Rectal smooth muscle tissue (tissue), 1 donor: Measurements from ENCODE around the gene KCNT2.
"Not testable (repeated sequence)": the region's sequence is repeated elsewhere in the genome, so short reads cannot be mapped to it uniquely, and the experiment has no call there.

Source experiments
- H3K27ac ChIP-seq: one replicate; pipeline ENCODE4 v1.7.0; 2013; ENCODE audit warnings: low read depth, low read length, inconsistent platforms
- H3K27me3 ChIP-seq: one replicate; pipeline ENCODE4 v1.7.0; 2013; ENCODE audit warnings: low read length; ENCODE audit not compliant: control insufficient read depth, insufficient read depth
- H3K36me3 ChIP-seq: one replicate; pipeline ENCODE4 v1.7.0; 2013; ENCODE audit warnings: low read length; ENCODE audit not compliant: control insufficient read depth, insufficient read depth
- H3K4me1 ChIP-seq: one replicate; pipeline ENCODE4 v1.7.0; 2013; ENCODE audit warnings: low read length; ENCODE audit not compliant: control insufficient read depth, insufficient read depth
- H3K4me3 ChIP-seq: one replicate; pipeline ENCODE4 v1.7.0; 2013; ENCODE audit warnings: low read length
- H3K9ac ChIP-seq: one replicate; pipeline ENCODE4 v1.7.0; 2013; ENCODE audit warnings: low read length

The KCNT2 gene

GRCh38 chr1:196312739-196313138 is 295.5 kb downstream of the KCNT2 start:
- Histone ChIP-seq H3K4me3 (no peak overlapping the region), H3K27ac (no peak overlapping the region), H3K36me3 (no peaks in the 10 kb centered on the region), H3K4me1 (no peaks in the 10 kb centered on the region), H3K27me3 (no peaks in the 10 kb centered on the region), H3K9ac (no peak overlapping the region)

- H3K27me3 ChIP-seq = no peaks in the 10 kb centered on the region
Measured at GRCh38 chr1:196309386-196309785, 298.9 kb downstream of the KCNT2 start.

GRCh38 chr1:196308176-196308575 is 300.1 kb downstream of the KCNT2 start:
- H3K27ac ChIP-seq = no peak overlapping the region
- no peak overlapping the region for H3K9ac ChIP-seq
- no peaks in the 10 kb centered on the region for H3K4me1 ChIP-seq
- H3K4me3 ChIP-seq = no peak overlapping the region
- no peaks in the 10 kb centered on the region for H3K36me3 ChIP-seq
- H3K27me3 ChIP-seq = no peaks in the 10 kb centered on the region

More at GRCh38 chr1:196309386-196309785, 298.9 kb downstream of the KCNT2 start:
- no peak overlapping the region for H3K4me3 ChIP-seq
- no peaks in the 10 kb centered on the region for H3K36me3 ChIP-seq
- no peaks in the 10 kb centered on the region for H3K4me1 ChIP-seq
- H3K27ac ChIP-seq = no peak overlapping the region
- H3K9ac ChIP-seq = no peak overlapping the region

GRCh38 chr1:196306421-196306820 is 301.8 kb downstream of the KCNT2 start:
- H3K27ac ChIP-seq = no peak overlapping the region
- no peaks in the 10 kb centered on the region for H3K27me3 ChIP-seq
- H3K4me3 ChIP-seq = no peak overlapping the region
- H3K4me1 ChIP-seq = no peaks in the 10 kb centered on the region
- H3K9ac ChIP-seq = no peak overlapping the region
- H3K36me3 ChIP-seq = no peaks in the 10 kb centered on the region

- Histone ChIP-seq H3K36me3 (no peaks in the 10 kb centered on the region), H3K27me3 (no peaks in the 10 kb centered on the region), H3K9ac (no peak overlapping the region), H3K4me3 (no peak overlapping the region), H3K27ac (no peak overlapping the region), H3K4me1 (no peaks in the 10 kb centered on the region)
Measured at GRCh38 chr1:196305216-196305615, 303.0 kb downstream of the KCNT2 start.

- Histone ChIP-seq H3K27ac (no peak overlapping the region), H3K27me3 (no peaks in the 10 kb centered on the region), H3K4me3 (no peak overlapping the region), H3K9ac (no peak overlapping the region), H3K4me1 (no peaks in the 10 kb centered on the region), H3K36me3 (no peaks in the 10 kb centered on the region)
Measured at GRCh38 chr1:196302981-196303380, 305.3 kb downstream of the KCNT2 start.

- Histone ChIP-seq H3K4me3 (no peak overlapping the region), H3K36me3 (no peaks in the 10 kb centered on the region), H3K27ac (no peak overlapping the region), H3K9ac (no peak overlapping the region), H3K27me3 (no peaks in the 10 kb centered on the region), H3K4me1 (no peaks in the 10 kb centered on the region)
Measured at GRCh38 chr1:196302420-196302819, 305.8 kb downstream of the KCNT2 start.

- H3K27me3 ChIP-seq = no peaks in the 10 kb centered on the region
- no peaks in the 10 kb centered on the region for H3K36me3 ChIP-seq
- H3K4me1 ChIP-seq = no peaks in the 10 kb centered on the region
- H3K27ac ChIP-seq = no peak overlapping the region
- no peak overlapping the region for H3K4me3 ChIP-seq
- H3K9ac ChIP-seq = no peak overlapping the region
Measured at GRCh38 chr1:196295766-196296165, 312.5 kb downstream of the KCNT2 start.

- Histone ChIP-seq H3K27ac (no peak overlapping the region), H3K9ac (no peak overlapping the region), H3K4me1 (no peaks in the 10 kb centered on the region), H3K36me3 (no peaks in the 10 kb centered on the region), H3K4me3 (no peak overlapping the region), H3K27me3 (no peaks in the 10 kb centered on the region)
Measured at GRCh38 chr1:196278816-196279215, 329.4 kb downstream of the KCNT2 start.

GRCh38 chr1:196277860-196278259 is 330.4 kb downstream of the KCNT2 start:
- no peak overlapping the region for H3K9ac ChIP-seq
- no peak overlapping the region for H3K27ac ChIP-seq
- no peak overlapping the region for H3K4me3 ChIP-seq
- no peaks in the 10 kb centered on the region for H3K4me1 ChIP-seq
- no peaks in the 10 kb centered on the region for H3K36me3 ChIP-seq
- no peaks in the 10 kb centered on the region for H3K27me3 ChIP-seq

- Histone ChIP-seq H3K9ac (no peak overlapping the region), H3K27ac (no peak overlapping the region), H3K36me3 (no peaks in the 10 kb centered on the region), H3K4me1 (no peaks in the 10 kb centered on the region), H3K4me3 (no peak overlapping the region), H3K27me3 (no peaks in the 10 kb centered on the region)
Measured at GRCh38 chr1:196271212-196271947, 336.9 kb downstream of the KCNT2 start.

GRCh38 chr1:196263086-196263485 is 345.2 kb downstream of the KCNT2 start:
- H3K27ac ChIP-seq, H3K27me3 ChIP-seq, H3K4me3 ChIP-seq, H3K9ac ChIP-seq, H3K36me3 ChIP-seq, H3K4me1 ChIP-seq: not testable (repeated sequence)

- no peaks in the 10 kb centered on the region for H3K4me1 ChIP-seq
- no peak overlapping the region for H3K9ac ChIP-seq
- no peaks in the 10 kb centered on the region for H3K36me3 ChIP-seq
- no peak overlapping the region for H3K27ac ChIP-seq
- H3K27me3 ChIP-seq = no peaks in the 10 kb centered on the region
- H3K4me3 ChIP-seq = no peak overlapping the region
Measured at GRCh38 chr1:196260270-196260669, 348.0 kb downstream of the KCNT2 start.
